Measurements from ENCODE around the gene CYTH4.

The CYTH4 gene

DNA sequence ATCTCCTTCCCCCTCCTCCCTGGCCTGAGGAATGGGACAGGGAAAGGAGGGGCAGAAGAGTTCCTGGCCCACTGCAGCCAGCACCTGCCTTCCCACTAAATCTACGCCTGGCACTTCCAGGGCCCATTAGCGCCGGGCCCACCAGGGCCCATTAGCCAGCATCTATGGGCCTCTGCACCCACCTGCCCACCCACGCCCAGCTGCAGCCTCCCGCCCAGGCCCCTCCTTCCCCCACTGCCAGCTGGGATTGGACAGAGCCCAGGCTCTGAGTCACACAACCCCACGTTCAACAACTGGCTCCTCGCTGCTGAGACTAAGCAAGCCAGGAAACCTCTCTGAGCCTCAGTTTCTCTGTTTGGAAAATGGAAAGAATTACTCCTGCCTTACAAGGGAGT is 48.7 kb downstream of the CYTH4 start:
- no peak for DNase-seq

DNA sequence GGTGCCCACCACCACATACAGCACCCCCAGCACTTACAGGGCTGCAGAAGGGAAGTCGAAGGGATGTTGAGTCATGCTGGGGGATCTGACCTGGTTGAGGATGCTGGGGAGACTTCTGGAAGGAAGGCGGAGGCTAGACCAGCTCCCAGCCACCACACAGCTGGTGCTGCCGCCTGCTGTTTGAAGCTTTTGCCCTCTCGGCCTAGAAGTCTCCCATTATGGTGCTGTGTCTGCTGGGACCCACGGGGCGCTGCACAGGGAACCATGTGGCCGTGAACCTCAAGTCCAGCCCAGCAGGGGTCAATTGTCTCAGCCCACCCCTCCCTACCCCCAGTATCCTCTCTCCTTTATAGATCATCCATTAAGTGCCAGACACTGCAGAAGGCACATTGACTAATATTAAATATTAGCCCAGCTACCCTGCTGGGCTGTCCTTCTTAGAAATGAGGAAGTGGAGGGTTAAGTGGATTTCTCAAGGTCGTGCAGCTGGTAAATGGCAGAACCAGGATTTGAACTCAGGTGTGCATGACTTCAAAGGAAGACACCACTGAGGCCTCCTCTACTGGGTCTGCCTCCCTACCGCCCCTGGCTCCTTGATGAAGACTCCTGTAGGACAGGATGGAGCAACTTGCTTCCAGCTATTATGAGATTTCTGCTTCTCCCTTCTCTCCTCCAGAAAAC is 49.7 kb downstream of the CYTH4 start:
- DNase-seq: peak; percentile 17

DNA sequence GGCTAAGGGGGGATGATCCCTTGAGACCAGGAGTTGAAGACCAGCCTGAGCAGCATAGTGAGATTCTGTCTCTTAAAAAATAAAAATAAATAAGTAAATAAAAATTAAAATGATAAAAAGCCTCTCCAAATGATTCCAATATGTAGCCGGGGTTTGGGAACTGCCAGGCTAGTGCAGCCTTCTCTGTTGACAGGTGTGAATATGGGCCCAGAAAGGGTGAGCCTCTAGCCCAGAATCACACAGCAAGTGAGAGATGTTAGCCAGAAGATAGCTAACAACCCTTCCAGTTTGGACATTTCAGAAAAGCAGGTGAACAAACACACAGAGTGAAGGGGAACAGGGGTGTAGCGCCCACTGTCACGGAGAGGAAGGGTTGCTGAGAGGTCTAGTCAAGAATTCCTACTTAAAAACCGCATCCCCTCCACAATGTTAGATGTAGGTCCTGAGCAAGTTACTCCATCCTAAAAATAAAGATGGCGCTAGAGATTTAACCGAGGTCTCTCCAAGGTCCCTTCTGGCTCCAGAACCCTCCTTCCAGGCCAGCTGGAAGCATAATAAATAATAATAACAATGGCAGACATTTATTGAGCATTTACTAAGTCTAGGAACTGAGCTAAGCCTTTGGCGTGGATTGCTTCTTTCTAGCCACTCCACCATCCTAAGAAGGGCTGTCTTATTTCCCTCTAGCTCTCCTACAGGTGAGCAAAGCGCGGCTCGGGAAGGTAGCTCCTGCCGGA is 51.6 kb downstream of the CYTH4 start:
- no peak for DNase-seq

DNA sequence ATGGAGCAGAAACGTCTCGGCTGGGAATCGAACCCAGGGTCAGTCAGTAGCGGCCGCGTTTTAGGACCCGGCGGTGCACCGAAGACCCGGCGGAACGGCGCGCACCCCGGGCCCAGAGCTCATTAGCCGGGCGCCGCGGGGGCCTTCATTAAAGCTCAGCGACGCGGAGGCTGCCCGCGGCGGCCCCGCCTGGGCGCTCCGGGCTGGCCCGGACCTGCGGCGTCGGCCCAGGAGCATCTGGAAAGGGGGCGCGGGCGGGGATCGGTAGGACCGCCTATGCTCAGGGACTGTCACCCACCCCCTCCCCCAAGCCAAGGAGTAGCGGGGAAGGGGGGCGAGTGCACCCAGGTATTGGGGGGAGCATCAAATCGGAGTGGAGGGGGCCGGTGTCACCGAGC is 52.2 kb downstream of the CYTH4 start:
- DNase-seq: no peak

DNA sequence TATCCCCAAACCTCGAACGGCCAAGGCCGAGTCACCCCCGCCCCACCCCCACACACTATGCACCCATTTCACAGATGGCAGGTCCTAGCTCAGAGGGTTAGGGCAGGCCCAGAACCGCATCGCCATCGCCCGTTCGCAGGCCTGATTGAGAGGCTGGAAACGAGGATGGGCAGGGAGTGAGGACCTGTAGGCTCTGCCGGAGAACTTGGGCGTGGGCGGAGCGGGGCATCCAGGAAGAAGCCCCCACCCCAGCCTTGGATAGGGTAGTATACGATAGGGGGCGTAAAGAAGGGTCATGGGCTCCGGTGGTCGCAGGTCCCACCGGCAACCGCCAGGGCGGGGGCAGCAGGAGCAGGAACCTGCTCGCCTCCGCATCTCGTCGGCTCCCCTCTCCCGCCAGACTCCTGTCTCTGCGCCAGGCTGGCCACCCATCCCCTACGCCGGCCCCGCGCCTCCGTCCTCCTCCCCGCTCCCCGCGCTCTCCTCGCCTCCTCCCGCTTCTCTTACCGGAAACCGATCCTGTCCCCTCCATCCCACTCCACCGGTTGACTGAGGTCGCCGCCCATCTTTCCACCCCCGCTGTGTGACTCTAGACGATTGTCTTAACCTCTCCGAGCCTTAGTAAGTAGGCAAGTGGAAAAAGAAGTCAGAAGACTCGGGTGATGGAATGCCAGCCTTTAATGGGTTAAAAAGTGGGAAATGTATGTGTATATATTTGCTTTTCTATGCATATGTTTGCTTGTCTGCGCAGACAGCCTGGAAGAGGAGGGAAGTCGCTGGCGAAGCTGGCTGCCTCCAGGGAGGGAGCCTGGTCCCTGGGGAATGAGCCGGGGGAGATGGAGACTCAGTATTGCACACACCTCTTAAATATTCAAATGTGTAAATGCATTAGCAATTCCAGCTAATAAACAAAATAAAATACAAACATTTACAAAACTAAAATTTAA is 52.8 kb downstream of the CYTH4 start:
- no peak for DNase-seq

DNA sequence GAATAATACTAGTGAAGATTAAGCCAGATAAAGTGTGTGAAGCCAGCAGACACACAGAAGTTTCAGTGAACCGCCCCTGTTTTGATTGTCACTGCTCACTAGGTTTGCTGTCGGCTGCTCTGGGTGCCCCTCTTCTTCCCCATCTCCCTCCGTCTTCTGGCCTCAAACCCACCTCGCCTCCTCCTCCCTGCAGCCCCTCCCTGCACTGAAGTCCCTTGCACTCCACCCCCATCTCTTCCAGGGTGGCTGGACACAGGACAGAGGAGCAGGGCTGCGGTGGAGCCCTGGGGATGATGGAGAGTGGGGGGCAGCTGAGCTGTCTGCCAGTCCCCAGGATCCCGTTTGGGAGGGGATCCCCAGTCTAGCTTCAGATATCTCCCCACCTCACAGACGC is 53.5 kb downstream of the CYTH4 start:
- no peak for DNase-seq

DNA sequence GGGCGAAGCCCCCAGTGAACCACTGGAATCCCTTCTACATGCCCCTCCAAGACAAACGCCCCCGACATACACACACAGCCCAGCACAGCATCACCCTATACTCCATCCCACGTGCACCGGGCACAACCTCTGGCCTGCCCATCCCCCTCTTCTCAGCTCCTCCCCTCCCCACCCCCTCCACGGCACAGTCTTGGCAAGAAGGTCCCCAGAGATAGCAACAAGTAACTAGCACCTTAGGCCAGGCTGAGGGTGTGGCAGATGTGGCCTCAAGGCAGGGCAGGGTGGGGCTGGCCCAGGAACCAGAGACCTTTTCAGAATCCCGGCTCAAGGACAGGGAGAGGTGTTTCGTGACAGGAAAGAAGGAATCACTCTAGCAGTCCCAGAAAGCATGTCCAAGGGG is 54.3 kb downstream of the CYTH4 start:
- no peak for DNase-seq

DNA sequence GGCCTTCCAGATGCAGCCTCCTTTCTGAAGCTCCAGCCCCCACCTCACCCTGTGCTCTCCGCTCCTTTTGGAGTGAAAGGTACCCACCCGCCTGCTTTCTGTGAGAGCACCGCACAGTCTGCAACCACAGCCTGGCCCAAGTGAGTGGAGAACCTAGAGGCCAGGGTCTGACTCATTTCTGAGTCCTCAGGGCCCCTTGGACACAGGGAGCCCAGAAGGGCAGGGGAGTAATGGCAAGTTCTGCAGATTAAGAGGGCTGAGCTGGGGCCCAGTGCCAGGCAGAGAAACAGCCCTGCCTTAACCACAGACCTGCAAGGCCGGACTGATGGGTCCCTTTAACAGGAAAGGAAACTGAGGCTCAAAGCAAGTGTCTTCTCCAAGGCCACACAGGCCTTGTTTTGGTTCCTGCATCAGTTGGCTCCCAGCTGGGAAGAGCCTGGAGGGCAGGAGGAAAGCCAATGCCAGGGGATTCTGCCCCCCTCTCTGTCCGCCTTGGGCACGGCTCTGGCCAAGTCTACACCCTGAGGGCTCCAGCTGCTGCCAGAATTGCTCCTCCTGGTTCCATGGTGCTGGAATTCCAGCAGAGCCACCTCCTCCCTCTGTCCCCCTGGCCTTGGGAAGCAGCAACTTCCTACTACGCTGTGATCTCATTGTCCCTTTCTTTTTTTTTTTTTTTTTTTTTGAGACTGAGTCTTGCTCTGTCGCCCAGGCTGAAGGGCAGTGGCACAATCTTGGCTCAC is 55.1 kb downstream of the CYTH4 start:
- no peak for DNase-seq

DNA sequence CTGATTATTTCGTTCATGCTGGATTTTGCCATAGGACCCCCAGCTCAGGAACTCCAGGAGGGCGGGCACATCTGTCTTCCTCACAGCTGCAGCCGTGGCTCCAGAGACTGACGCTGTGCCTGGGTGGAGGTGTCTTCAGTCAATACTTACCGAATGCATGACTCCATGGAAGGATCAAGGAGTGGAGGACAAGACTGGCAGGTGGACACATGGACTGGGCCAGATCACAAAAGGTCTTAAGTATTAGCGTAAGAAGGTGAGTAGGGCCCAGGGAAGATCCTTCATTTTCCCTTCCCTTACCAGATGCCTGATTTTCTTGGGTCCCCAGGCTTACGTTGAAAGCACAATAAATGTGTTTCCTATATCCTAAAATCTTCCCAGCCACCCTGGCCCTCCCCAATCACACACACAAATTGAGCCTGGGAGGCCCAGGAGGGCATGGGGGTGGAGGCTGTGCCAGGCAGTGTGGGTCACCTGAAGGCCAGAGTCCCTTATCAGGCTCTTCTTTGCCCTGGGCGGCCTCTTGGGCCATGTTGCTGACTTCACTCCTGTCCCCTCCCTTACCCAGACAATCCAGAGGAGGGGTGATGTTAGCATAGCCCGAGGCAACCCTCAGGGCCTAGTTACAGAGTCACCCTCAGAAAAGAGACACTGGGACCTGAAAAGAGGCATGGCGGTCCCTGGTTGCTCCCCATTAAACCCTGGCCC is 56.4 kb downstream of the CYTH4 start:
- DNase-seq: no peak

DNA sequence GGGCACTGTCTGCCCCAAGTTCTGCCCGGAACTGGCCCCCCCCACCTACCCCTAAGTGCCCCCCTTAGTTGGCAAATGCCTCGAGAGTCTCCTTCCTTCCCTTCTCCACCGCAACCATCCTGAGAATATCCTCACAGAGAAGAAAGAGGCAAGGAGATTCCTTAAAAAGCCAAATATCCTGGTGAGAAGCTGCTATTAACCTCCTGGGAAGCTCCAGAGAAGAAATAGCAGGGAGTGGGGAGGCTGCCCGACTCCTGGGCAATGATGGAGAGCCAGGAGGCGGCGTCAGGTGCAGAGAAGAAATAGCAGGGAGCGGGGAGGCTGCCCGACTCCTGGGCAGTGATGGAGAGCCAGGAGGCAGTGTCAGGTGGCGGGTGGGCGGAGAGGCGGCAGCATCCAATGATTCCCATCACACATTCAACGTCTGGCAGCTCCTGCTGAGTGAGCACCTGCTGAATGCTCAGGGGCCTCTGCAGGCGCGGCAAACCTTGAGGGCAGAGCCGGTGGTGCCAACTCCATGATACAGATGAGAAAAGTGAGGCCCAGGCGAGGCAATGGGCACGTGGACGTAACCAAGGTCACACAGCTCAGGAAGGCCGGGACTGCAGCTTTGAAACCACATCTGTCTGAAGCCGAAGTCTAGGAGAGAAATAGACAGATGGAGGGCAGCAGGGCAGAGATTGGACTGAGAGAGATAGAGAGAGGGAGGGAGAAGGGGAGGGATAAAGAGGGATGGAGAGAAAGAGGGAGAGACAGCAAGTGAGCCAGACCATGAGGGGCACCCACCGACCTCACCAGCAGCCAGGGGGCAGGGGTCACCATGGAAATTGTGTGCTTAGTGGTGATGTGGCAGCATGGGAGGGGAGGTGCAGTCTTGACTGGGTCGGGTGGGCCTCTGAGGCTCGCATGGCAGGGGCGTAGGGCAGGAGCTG is 58.3 kb downstream of the CYTH4 start:
- no peak for DNase-seq

DNA sequence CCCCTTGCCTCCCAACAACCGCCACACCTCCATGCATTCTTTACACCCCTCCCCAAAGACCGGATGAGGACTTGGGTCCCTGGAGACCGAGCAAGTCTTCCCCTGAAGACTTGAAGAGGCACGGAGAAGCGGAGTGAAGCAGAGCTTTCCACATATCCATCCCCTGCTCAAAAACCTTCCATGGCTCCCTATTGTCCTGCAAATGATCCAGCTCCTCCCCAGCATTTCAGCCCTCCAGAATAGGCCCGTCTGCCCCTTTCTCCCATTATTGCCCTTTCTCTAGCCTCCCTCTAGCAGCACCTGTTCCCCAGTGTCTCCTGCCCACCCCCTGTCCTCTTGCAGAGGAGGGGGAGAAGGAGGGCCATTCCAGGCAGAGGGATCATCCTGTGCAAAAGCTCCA is 59.8 kb downstream of the CYTH4 start:
- DNase-seq: no peak

DNA sequence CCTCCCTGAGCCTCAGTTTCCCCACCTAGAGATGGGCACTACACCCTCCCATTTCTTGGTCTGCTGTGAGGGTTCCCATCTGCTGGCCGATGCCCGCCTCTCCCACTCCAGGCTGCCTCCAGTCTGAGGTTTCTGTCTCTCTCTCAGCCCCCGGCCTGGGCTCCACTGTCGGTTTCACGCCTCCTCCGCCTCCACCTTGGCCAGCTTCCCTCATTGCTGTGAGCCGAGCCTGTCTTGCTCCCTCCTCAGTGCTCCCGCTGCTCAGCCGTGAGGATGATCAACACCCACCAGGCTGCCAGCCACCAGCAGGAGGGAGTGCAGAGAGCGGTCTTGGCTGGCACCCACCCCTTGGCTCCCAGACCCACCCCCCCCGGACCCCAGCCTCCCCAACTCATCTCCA is 61.0 kb downstream of the CYTH4 start:
- no peak for DNase-seq

DNA sequence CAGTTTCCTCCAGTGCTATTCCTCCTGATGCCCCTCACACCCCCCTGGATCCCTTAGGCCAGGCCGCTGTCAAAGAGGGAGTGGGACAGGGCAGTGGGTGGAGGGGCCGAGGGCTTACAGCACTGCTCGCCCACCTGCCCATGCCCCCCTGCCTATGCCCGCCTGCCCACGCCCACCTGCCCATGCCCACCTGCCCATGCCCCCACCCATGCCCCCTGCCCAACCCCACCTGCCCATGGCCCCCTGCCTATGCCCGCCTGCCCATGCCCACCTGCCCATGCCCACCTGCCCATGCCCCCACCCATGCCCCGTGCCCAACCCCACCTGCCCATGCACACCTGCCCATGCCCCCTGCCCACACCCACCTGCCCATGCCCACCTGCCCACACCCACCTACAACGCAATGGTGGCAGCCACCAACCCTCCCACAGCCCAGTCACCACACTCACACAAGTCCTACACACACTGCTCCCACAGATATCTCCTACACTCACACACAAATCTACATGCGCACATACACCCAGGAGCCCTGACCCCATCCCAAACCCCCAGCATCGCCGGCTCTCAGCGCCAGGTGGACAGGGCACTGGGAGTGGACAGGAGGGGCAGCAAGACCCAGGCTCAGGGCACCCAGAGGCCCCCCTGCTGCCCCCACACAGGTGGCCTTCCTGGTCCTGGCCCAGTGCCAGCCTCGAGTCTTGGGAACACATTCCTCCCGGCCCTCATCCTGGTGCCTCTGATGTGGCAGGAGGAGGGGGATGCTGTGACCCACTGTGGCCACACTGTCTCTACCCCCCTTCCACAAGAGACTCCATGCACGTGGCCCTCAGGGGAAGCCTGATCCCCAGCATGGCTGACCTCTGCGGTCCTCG is 61.8 kb downstream of the CYTH4 start:
- no peak for DNase-seq

DNA sequence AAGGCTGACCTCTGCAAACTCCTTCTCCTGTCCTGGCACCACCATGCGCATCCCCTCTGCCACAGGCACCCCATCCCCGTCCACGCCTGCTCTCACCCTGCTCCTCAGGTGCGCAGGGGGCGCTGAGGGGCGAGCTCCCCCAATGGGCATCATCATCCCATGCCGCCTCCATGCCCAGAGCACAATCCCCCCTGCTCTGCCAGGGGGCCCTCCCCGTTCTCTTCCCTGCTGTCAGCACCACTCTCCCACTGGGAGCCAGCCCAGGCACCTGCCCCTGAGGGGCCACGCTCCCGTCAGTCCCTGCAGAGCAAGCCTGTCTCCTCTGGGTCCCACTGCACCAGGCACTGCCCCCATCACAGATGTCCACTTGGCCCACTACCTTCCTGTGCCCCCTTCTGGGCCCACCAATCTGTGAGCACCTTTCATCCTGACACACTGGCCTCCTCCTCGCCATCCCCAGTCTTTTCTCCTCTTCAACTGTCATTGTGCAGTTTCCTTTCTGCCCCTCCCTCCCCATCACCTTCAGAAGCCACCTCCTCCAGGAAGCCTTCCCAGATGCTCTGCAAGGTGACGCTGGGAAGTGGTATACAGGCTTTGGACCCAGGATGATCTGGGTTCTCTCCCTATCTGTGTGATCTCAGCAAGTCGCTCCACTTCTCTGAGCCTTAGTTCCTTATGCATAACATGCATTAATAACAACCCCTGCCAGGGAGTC is 62.6 kb downstream of the CYTH4 start:
- no peak for DNase-seq

DNA sequence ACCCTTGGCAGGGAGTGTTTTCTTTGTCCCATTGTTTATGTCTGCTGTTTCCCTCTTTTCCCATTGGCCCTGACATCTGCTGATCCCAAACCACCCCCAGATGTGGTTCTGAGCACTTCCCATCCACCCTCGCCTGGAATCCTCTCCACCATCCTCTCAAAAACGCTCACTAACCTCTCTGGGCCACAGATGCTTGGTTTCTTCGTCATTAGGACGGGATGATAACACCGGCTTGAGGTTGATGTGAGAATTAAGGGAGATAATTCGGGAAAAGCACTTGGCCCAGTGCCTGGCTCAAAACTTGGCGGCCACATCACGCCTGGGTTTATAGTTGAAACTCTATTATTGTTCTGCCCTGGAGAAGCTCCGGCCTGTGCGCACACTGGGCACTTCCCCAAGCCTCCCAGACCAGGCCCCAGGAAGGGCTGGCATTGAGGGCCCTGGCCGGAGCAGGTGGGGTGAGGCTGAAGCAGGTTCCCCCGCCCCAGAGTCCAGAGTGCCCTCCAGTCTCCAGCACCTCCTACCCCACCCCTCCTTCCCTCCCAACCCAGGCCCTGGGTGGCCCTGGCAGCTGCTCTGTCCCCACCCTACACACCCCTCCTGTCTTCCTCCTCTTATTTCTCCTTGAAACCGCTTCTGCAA is 63.7 kb downstream of the CYTH4 start:
- no peak for DNase-seq

DNA sequence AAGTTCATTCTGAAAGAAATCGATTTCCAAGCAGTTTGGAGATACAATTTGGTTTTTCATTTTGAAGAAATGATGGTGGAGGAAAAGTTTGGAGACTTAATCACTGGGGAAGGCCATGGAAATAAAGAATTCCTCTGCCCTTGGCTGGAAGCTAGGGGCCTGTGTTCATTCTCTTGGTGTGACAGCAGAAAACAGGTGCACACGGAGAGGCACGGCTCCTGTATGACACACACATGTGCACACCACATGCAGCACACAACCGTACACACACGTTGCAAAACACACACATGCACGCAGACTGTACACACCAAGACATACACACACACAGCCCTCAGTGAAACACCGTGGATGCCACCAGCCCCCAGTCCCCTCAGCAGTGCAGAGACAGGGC is 64.2 kb downstream of the CYTH4 start:
- no peak for DNase-seq

DNA sequence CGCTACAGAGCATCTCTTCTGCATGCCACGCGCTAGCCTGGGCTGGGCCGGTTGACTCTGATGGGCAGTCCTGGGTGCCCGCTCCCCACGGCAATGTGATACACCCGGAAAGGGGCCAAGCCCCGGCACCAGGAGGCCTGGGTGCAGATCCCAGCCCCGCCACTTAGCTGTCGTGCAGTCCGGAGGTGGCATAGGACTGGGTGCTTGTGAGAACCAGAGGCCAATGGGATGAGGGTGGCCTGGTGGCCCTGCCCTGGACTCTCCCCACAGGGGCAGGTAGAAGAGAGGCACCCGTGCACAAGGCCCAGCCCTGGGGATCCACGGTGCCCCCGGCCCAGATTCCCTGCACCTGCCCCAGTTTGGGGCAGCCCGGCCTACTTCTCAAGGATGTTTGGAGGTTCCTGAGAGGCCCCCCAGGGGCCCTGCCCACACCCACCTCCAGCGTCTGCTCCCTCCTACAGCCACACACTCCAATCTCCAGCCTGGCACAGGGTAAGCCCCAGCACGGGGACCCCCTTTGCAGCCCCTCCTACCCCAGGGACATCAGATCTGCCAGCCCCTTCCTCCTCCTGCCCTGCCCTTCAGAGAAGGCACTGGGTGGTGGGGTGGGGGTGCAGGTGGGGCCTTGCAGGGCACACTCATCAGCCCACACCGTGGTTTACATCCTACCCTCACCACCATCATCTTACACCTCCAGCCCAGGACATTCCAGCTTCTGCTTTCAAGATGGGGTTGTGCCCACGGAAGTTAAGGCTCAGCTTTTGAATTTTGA is 66.9 kb downstream of the CYTH4 start:
- DNase-seq: no peak

DNA sequence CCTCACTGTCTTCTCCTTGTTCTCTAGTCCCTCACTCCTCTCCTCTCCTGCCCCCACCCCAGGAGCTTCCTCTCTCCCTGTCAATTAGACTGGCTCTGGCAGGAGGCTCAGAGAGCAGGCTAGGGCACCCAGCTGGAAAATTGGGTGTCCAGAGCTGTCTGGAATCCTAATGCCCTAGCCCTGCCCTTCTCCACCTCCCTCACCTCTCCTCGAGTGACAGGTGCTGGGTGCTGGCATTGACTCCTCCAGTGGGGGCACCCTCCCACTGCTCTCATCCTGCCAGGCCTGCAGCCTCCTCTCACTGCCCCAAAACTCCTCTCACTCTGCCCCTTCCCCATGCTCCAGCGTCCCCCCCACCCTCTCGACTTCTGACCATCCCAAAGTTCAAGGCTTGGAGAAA is 68.9 kb downstream of the CYTH4 start:
- no peak for DNase-seq
